Fibroblast of upper back skin (primary cell): ENCODE measurements around the gene FST.

Experiments used
- DNase-seq: peaks from one replicate; pipeline ENCODE4 v3.0.0-alpha.2; 2013

The FST gene

GRCh38 chr5:53480416-53481158 is at the start of gene FST:
Gene FST (plus strand): TSS chr5:53480629. CDS start chr5:53480792, 163 bp downstream.
- DNase-seq = no peak

- peak; percentile 41 for DNase-seq
These were observed 48.8 kb upstream of the FST start for GRCh38 chr5:53431665-53432064.

- no peak for DNase-seq
These were observed 47.4 kb upstream of the FST start for GRCh38 chr5:53433026-53433425.

- DNase-seq = no peak
These were observed 45.9 kb upstream of the FST start for GRCh38 chr5:53434541-53434940.

GRCh38 chr5:53436480-53437191 is 43.8 kb upstream of the FST start:
- no peak for DNase-seq

- DNase-seq = no peak
These were observed 42.4 kb upstream of the FST start for GRCh38 chr5:53438079-53438478.

GRCh38 chr5:53438486-53439472 is 41.6 kb upstream of the FST start:
- DNase-seq = peak; percentile 71

- DNase-seq = no peak
These were observed 37.5 kb upstream of the FST start for GRCh38 chr5:53442961-53443360.

- no peak for DNase-seq
These were observed 34.9 kb upstream of the FST start for GRCh38 chr5:53445569-53445968.

- no peak for DNase-seq
These were observed 33.5 kb upstream of the FST start for GRCh38 chr5:53446908-53447307.

- DNase-seq = no peak
These were observed 31.6 kb upstream of the FST start for GRCh38 chr5:53448851-53449250.

GRCh38 chr5:53453898-53454718 is 26.3 kb upstream of the FST start:
- DNase-seq = no peak

GRCh38 chr5:53454719-53455000 is 25.8 kb upstream of the FST start:
- no peak for DNase-seq

GRCh38 chr5:53456366-53456765 is 24.1 kb upstream of the FST start:
- no peak for DNase-seq

- peak; percentile 72 for DNase-seq
These were observed 16.4 kb upstream of the FST start for GRCh38 chr5:53463909-53464621.

- no peak for DNase-seq
These were observed 15.7 kb upstream of the FST start for GRCh38 chr5:53464722-53465121.

GRCh38 chr5:53469946-53470687 is 10.3 kb upstream of the FST start:
- DNase-seq = peak; percentile 86

GRCh38 chr5:53472279-53472678 is 8.2 kb upstream of the FST start:
- no peak for DNase-seq

- DNase-seq = no peak
These were observed 7.5 kb upstream of the FST start for GRCh38 chr5:53472720-53473510.

GRCh38 chr5:53473633-53474032 is 6.8 kb upstream of the FST start:
- DNase-seq = peak; percentile 55
